GM21515 (cell line): ENCODE results near the gene BRAP.
A peak's percentile ranks its signal among the peaks of the same experiment; 100 is the strongest.
"Not testable (repeated sequence)": the region's sequence is repeated elsewhere in the genome, so short reads cannot be mapped to it uniquely, and the experiment has no call there.

Experiments
- ATAC-seq: cut with Tn5 transposase; IDR thresholded peaks from one replicate; pipeline ENCODE4 v1.9.1; 2021; ENCODE audit not compliant: unreplicated experiment

BRAP gene

GRCh38 chr12:111616177-111616623 lies 69.6 kb downstream of the BRAP start:
- no peak for ATAC-seq

- ATAC-seq, result no peak
Measured at GRCh38 chr12:111607239-111607638, 78.5 kb downstream of the BRAP start.

- no peak for ATAC-seq
Measured at GRCh38 chr12:111606767-111607230, 79.0 kb downstream of the BRAP start.

- no peak for ATAC-seq
Measured at GRCh38 chr12:111605911-111606766, 79.6 kb downstream of the BRAP start.

- not testable (repeated sequence) for ATAC-seq
Measured at GRCh38 chr12:111602857-111603256, 82.9 kb downstream of the BRAP start.

- ATAC-seq, result no peak
Measured at GRCh38 chr12:111602348-111602747, 83.4 kb downstream of the BRAP start.

GRCh38 chr12:111600986-111601385 lies 84.8 kb downstream of the BRAP start:
- not testable (repeated sequence) for ATAC-seq

GRCh38 chr12:111600205-111600642 lies 85.5 kb downstream of the BRAP start:
- ATAC-seq, result no peak

- peak; percentile 63 for ATAC-seq
Measured at GRCh38 chr12:111599453-111600204, 86.1 kb downstream of the BRAP start.

GRCh38 chr12:111598637-111599452 lies 86.9 kb downstream of the BRAP start, which contains the start of gene ATXN2:
ATXN2 (minus strand) TSS chr12:111599315; CDS start chr12:111599034, 281 bp downstream.
- peak; percentile 48 for ATAC-seq

GRCh38 chr12:111597831-111598636 lies 87.7 kb downstream of the BRAP start:
- ATAC-seq, result peak; percentile 14

GRCh38 chr12:111596985-111597830 lies 88.5 kb downstream of the BRAP start:
- ATAC-seq, result no peak

GRCh38 chr12:111595341-111595835 lies 90.4 kb downstream of the BRAP start:
- not testable (repeated sequence) for ATAC-seq
